GM19099 (cell line): ENCODE results near the gene ZMYND10.

Source experiments
- POLR2A ChIP-seq: IDR thresholded peaks from 3 replicates; pipeline ENCODE4 v1.6.1; 2011; ENCODE audit warnings: low read depth; ENCODE audit not compliant: insufficient read length; ENCODE audit errors: extremely low read depth

ZMYND10 gene

DNA sequence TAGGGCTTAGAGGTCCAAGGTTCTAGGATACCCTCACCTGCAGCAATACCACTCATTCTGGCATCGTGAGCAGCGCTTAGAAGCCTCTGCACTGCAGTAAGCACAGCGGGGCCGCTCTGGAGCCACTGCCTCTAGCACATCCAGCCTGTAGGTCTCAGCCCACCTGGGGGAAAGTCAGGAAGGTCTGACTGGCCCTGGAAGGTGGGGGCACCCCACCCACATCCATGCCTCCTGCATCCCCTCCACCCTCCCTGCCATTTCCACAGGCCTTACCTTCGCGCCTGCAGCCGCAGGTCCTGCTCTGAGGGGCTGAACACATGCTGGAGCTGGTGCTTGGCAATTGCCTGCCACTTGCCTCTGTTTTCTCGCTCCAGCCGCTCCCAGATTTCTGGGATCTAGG is 4.0 kb downstream of the ZMYND10 start:
- no peak for TF ChIP-seq POLR2A

DNA sequence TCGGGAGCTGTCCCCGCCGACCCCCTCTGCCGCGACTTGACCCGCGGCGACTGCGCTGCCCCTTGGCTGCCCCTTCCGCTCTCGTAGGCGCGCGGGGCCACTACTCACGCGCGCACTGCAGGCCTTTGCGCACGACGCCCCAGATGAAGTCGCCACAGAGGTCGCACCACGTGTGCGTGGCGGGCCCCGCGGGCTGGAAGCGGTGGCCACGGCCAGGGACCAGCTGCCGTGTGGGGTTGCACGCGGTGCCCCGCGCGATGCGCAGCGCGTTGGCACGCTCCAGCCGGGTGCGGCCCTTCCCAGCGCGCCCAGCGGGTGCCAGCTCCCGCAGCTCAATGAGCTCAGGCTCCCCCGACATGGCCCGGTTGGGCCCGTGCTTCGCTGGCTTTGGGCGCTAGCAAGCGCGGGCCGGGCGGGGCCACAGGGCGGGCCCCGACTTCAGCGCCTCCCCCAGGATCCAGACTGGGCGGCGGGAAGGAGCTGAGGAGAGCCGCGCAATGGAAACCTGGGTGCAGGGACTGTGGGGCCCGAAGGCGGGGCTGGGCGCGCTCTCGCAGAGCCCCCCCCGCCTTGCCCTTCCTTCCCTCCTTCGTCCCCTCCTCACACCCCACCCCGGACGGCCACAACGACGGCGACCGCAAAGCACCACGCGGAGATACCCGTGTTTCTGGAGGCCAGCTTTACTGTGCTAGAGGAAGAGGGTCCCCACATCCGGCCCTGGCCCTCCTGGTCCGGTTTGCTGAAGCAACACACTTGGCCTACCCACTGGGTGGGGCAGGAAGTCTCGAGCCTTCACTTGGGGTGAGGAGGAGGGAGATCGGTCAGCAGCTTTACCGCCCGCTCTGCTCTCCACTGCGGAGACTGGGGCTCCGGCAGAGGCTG is 4.8 kb downstream of the ZMYND10 start, which contains the start of gene RASSF1:
Gene RASSF1, minus strand, starts transcription at position 389 of the 882 bp plus-strand sequence. Its CDS starts 31 bp downstream, at position 358.
- TF ChIP-seq POLR2A, result peak; percentile 65

DNA sequence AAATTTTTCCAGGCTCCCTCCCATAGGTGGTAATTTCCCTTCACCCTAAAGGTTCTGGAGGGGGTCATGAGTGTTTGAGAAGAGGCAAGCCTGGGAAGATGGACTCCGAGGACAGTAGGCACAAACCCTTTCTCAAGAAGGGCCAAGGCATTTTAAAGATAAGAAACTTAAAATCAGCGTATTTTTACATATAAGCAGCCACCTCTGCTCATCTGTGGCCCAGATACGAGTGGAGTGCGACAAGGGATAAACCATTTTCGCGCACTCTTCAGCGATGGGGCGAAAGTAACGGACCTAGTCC is 5.4 kb downstream of the ZMYND10 start:
- TF ChIP-seq POLR2A, result no peak

DNA sequence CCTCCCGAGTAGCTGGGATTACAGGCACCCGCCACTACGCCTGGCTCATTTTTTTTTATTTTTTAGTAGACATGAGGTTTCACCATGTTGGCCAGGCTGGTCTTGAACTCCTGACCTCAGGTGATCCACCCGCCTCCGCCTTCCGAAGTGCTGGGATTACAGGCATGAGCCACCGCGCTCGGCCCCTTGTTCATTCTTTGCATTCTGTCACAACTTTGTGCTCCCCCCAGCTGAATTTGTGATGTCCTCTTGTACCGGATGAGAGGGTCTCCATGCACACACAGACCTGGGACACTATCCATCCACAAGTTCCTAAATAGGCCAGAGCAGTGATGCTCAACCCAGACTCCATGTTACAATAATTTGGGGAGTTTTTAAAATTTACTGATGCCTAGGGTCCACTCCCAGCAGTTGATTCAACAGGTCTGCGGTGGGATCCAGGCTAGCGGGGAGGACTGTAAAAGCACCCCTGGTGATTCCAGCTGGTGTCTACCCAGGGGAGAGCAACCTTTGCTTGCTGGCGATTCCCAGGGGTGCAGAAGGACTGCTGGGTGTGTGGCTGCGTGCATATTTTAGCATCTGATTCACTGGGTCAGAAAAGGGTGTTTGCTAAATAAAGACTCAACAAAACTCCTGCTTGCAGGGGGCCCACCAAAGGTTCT is 5.9 kb downstream of the ZMYND10 start:
- no peak for TF ChIP-seq POLR2A

DNA sequence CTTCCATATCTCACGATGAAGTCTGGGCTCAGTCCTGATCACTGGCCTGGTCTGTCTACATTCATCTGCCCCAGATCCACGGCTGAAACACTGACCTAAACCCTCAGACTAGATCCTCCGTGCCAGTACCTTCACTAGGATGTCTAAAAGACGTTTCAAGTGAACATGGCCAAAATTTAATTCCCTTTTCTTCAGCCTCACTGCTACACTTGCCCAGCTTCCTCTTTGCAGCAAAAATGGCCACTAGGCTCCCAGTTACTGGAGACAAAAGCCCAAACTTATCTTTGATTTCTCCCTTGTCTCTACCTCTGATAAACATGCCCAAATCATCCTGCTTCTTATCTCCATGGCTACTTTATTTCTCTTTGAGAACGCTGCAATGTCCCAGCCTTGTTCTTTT is 6.6 kb downstream of the ZMYND10 start:
- no peak for TF ChIP-seq POLR2A

DNA sequence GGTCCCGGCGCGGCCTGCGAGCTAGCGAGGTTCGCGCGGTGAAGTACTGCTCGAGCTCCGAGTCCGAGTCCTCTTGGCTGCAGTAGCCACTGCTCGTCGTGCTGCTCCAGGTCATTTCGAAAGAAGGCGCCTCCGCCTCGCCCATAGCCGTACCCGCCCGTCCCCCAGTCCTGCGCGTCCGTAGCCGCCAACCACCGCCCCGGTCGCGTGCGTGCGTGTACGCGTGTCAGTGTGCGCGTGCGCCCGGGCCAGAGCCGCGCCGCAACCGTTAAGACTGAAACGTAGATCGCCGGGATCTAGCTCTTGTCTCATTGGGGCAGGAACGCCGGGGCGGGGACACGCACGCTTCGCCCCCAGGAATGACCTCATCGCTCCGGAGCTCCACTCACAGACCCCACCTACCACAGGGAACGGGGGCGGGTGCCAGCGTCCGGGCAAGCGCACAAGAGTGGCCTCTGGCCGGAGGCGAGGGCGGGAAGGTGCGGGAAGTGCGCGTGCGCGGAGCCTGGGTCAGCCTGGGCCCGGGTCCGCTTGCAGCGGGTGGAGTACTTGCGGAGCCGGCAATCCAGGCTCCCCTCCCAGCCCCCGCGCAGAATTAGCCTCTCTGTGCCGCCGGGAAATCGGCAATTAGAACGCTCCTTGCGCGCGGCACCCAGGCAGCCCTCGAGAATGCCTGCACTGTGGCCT is 8.2 kb downstream of the ZMYND10 start:
- peak; percentile 82 for TF ChIP-seq POLR2A

DNA sequence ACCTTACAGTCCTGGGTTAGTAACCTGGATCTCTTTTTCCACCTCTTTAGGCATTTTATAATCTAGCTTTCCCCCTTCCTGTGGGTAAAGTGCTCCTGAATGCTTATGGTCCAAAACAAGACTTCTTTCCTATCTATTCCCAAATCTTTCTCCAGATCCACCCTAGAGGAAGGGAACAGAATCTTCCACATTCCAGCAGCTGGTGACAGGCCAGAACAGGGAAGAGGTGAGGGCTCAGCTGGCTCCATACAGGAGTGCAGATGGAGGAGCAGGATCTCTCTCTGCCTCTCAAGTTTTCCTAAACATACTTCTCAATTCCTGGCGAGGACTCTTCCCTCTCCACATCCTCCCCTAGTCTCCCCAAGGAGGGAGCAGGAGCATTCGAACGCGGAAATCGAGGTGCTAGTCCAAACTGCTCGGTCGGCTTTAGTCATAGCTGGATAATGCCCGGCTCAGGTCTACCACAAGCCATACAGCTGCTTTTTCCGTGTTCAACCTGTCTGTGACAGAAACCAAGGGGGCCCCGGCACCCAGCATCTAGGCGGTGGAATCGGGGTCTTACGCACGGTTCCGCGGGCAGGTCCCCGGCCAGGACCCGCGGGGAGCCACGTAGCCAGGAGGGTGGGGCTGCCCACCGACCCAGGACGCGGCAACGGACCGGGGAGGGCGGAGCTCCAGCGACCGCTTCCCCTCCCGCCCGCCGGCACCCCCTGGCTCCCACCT is 8.9 kb downstream of the ZMYND10 start:
- no peak for TF ChIP-seq POLR2A

DNA sequence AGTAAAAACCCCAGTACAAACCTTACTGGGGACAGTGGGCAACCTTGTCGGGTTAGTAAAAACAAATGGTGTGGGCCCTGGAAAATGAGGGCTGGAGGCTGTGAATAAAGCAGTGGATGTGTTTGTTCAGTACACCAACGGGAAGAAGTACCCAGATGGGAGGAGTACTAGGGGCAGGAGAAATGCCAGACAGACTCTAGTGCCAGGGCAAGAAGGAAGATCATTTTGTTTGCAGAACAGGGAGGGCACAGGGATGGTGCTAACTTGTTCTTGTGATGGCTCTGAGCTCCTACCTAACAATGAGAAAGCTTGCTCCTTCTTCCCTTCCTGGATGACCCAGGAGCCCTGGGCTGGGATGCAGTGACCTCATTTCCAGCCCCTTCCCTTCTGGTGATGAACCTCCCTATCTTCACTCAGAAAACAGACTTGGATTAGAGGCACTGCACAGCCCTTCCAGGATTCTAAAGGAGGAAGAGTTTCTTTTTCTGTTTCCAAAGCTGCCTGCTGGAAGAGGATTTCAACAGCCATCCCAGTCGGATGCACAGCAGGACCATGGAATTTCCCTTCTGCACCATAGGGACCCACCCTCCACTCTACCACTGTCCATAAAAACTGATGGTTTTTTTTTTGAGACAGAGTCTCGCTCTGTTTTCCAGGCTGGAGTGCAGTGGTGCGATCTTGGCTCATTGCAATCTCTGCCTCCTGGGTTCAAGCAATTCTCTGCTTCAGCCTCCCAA is 11.0 kb downstream of the ZMYND10 start:
- TF ChIP-seq POLR2A, result no peak

DNA sequence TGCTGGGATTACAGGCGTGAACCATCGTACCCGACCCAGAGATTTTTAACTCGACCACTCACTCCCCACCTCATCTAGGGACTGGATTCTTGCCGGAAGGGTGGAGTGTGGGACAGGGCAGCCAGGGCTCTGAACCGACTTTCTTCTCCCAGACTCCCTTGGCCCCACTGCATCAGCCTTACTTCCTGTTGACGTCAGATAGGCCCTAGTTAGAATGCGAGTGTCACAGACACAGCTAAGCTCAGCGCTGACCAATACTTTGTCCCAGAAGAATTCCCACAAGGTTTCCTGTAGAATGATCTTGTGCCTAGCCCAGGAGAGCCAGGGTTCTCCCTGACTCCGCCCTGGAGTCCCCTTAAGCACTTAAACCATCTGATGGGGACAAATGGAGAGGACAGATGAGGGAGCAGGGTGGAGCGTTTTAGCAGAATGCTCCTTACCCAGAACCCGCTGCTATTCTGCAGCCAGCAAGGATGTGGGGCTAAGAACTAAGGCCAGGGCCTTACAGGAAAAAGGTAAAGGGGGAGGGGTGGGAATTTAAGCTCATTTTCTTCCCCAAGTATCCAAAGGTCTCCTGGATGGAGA is 11.7 kb downstream of the ZMYND10 start:
- no peak for TF ChIP-seq POLR2A

DNA sequence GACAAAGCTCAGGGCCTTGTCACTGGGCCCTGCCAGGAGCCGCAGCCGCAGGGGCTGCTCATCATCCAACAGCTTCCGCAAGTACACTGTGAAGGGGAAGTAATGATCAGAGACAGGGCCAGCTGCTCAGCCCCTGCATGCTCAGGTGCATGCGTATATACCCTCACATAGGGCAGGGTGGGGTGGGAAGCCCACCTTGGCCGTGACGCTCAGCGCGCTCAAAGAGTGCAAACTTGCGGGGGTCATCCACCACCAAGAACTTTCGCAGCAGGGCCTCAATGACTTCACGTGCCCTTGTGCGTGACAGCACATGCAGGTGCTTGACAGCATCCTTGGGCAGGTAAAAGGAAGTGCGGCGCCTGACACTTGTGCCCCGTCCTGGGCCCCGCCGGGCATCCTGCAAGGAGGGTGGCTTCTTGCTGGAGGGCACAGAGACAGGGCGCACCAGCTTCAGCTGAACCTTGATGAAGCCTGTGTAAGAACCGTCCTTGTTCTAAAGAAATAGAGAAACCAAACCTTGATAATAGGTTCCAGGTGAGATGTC is 14.1 kb downstream of the ZMYND10 start:
- no peak for TF ChIP-seq POLR2A

DNA sequence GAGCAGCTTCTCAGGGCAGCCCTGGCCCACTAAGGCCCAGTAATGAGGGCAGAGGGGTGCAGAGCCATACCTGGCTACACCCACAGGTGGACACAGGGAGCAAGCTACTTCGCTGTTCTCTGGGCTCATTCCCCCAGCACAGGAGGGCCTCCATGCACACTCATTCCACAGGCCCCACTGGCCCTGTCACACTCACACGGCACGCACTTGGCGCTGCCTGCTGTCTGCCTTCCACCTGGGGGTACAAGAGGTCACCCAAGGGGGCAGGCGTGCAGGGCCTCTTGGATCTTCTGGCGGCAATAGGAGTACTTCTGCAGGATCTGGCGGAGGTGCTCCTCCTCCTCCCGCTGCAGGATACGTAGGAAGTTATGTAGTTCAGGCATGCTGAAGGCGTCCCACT is 15.2 kb downstream of the ZMYND10 start:
- TF ChIP-seq POLR2A, result no peak

DNA sequence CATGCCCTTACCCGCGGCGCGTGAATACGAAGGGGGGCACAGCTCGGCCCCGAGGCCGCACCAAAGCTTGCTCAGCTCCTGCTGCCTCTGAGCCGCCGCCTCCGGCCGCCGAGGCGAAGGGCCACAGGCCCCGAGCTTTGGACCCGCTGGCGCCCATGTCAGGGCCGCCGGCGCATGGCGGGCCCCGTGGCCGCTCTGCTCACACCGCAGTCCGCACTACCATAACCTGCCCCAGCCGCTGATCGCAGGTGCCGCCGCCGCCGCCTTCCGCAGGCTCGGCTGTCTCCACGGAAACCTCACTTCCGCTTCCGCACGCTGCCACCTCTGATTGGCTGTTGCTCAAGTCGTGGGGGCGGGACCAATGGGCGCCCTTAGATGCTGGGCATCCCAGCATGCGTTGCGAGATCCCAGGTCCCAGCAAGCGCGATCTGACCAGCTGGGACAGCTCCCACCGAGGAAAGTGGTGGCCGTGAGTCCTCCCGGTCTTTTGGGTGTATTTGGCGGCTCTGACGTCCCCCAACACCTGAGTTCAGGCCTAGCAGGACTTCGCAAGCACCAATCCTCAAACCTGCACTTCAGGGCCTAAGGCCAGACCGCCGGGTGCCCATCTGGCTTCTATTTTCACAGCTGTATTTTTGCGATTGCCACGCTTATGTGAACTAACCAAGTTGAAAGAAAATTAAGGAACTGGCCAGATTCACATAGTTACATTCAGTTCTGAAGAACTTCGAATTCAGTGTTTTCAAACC is 17.4 kb downstream of the ZMYND10 start, which contains the start of gene TUSC2:
Gene TUSC2, minus strand, starts transcription at position 281 of the 749 bp plus-strand sequence. Its CDS starts 124 bp downstream, at position 157.
- peak; percentile 92 for TF ChIP-seq POLR2A

DNA sequence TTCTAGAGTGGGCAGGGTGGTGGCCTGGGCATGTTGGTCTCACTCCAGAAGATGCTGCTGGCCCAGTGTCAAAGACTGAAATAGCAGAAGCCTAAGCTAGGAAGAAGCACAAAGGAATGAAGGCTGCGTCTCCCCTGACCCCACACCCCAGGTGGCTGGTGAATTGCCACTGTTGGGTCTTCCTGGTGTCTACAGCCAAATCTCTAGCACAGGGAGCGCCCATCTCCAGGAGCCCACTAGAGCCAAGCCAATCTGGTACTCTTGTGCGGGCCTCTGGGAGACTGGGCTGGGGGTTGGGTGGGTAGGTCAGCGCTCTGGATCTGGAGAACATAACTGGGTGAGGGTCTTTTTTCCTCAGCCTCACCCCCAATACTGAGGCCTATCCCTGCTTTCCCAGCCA is 18.4 kb downstream of the ZMYND10 start:
- no peak for TF ChIP-seq POLR2A

DNA sequence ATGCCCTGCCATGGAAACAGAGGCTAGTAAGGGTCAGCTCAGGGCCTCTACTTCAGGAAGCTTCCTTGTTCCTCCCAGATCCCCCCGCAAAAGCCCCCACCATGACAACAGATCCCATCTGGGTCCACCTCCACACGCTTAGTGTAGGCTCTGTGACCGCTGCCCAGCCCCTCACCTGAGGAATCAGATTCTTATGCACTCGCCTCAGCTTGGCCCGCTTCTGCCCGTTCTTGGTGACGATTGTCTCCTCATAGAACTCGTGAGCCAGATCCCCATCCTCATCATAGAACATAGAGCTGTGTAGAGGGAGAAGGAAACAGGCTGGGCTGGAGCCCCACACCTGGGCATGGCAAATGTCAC is 19.4 kb downstream of the ZMYND10 start:
- TF ChIP-seq POLR2A, result no peak
